Vagina (tissue), 2 donors: ENCODE measurements around the gene POLR3E.

Source experiments
- POLR2A ChIP-seq, 2 donors: fragments of 450-650 bp; IDR thresholded peaks; one replicate each; pipeline ENCODE4 v1.6.1; 2017; ENCODE audit warnings: antibody characterized with exemption in 2 of 2, mild to moderate bottlenecking in 2 of 2, moderate library complexity in 2 of 2
- POLR2AphosphoS5 ChIP-seq, 2 donors: sonication (generic); formaldehyde crosslinking; IDR thresholded peaks; one replicate each; pipeline ENCODE4 v1.9.0; 2017; ENCODE audit warnings: antibody characterized with exemption in 2 of 2, mild to moderate bottlenecking in 2 of 2, low read depth in 1 of 2; ENCODE audit not compliant: insufficient read depth in 1 of 2
- TF ChIP-seq, protein P1 (sequence below), 3 experiments: fragments of 450-650 bp in 2 of 3; fragments of 200-600 bp in 1 of 3; sonication (generic) in 1 of 3; IDR thresholded peaks; one replicate each; pipeline ENCODE4 v1.5.1; 2017 to 2019; ENCODE audit warnings: antibody characterized with exemption in 3 of 3, mild to moderate bottlenecking in 2 of 3, moderate library complexity in 2 of 3

DNA sequence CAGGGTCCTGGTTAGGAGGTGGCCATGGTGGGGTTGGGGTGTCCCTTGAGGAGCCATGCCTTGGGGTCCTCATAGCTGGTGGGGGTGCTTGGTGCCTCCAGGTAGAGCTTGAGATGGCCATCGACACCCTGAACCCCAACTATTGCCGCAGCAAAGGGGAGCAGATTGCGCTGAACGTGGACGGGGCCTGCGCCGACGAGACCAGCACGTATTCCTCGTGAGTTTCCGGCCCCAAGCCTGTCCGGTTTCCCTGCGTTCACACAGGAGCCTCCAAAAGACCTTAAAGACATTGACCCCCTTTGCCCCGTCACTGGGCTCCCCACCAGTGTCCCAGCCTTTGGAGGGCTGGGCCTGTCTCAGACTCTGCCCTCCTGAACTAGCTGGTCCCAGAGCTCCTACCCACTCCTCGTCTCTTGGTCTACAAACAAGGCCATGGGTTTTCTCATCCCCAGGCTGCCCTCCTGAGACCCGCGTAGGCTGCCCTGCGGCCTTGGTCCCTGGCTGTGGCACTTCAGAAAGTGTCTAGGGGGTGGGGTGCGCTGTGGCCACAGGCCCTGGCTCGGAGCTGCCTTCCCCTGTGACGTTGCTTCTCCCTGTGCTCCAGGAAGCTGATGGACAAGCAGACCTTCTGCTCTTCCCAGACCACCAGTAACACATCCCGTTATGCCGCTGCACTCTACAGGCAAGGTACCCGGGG lies 11.8 kb downstream of the POLR3E start:
- TF ChIP-seq, protein P1, sequence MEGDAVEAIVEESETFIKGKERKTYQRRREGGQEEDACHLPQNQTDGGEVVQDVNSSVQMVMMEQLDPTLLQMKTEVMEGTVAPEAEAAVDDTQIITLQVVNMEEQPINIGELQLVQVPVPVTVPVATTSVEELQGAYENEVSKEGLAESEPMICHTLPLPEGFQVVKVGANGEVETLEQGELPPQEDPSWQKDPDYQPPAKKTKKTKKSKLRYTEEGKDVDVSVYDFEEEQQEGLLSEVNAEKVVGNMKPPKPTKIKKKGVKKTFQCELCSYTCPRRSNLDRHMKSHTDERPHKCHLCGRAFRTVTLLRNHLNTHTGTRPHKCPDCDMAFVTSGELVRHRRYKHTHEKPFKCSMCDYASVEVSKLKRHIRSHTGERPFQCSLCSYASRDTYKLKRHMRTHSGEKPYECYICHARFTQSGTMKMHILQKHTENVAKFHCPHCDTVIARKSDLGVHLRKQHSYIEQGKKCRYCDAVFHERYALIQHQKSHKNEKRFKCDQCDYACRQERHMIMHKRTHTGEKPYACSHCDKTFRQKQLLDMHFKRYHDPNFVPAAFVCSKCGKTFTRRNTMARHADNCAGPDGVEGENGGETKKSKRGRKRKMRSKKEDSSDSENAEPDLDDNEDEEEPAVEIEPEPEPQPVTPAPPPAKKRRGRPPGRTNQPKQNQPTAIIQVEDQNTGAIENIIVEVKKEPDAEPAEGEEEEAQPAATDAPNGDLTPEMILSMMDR (IDR thresholded peaks at IDR 0.05), result no peak
- TF ChIP-seq POLR2A (IDR thresholded peaks at IDR 0.05), result no peak
- no peak for TF ChIP-seq POLR2AphosphoS5 (IDR thresholded peaks at IDR 0.05; ENCODE audit: insufficient read depth in 1 of 2, low read depth in 1 of 2)
